Measurements from ENCODE around the gene TEX13B.
"Not testable (repeated sequence)": the region's sequence is repeated elsewhere in the genome, so short reads cannot be mapped to it uniquely, and the experiment has no call there.

Gene TEX13B, protein sequence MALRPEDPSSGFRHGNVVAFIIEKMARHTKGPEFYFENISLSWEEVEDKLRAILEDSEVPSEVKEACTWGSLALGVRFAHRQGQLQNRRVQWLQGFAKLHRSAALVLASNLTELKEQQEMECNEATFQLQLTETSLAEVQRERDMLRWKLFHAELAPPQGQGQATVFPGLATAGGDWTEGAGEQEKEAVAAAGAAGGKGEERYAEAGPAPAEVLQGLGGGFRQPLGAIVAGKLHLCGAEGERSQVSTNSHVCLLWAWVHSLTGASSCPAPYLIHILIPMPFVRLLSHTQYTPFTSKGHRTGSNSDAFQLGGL

GRCh38 chrX:107982356-107982755 is at the start of gene TEX13B:
TEX13B (minus strand) TSS chrX:107982370; CDS start chrX:107982127, 243 bp downstream.
- no peak for DNase-seq

- no peak for DNase-seq
Measured at GRCh38 chrX:108029928-108030711, 48.0 kb upstream of the TEX13B start.

DNA sequence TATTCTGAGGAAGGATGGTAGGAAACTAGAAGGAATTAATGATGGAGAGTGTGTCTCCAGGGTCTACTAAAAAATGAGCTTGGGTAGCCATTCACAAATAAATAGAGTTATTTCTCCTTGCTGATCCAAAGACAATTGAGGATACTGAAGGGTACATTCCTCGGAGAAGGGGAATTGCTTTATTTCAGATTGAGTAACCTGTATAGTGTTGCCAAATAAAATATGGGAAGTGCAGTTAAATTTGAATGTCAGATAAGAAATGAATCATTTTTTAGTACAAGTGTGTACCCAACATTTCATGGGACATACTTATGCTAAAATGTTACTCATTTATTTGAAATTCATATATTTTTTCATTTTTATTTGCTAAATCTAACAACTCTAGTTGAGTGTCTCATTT is 46.7 kb upstream of the TEX13B start:
- no peak for DNase-seq

DNA sequence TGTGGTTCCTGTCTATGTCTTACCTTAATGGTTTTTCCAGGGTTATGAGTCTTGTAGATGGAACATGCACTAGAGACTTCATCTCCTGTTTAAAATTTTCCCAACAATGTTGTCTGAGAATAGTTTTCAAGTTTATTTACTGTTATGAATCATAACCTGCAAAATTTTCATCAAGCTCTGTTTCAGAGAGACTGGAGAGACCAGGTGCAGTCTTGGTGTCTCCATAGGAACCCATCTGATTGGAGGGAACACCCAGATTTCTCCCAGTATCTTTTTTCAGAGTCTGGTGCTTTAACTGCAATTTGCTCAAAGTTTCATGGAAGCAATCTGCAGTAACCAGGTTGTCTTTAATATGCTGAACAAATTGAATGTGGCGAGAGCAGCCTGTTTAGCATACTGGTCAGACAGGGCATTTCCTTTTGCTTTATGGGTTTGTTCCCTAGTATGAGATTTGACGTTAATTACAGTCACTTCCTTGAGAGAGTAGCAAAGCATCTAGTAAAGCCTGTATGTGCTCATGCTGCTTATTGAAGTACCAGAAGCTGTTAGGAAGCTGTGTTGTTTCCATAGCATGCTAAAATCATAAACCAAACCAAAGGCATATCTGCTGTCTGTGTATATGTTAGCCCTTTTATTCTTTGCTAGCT is 43.9 kb upstream of the TEX13B start:
- no peak for DNase-seq

GRCh38 chrX:108025376-108025775 is 43.2 kb upstream of the TEX13B start:
- DNase-seq: no peak

- DNase-seq: no peak
Measured at GRCh38 chrX:108022491-108023089, 40.4 kb upstream of the TEX13B start.

- no peak for DNase-seq
Measured at GRCh38 chrX:108020631-108021030, 38.5 kb upstream of the TEX13B start.

GRCh38 chrX:108019382-108019875 is 37.3 kb upstream of the TEX13B start:
- no peak for DNase-seq

DNA sequence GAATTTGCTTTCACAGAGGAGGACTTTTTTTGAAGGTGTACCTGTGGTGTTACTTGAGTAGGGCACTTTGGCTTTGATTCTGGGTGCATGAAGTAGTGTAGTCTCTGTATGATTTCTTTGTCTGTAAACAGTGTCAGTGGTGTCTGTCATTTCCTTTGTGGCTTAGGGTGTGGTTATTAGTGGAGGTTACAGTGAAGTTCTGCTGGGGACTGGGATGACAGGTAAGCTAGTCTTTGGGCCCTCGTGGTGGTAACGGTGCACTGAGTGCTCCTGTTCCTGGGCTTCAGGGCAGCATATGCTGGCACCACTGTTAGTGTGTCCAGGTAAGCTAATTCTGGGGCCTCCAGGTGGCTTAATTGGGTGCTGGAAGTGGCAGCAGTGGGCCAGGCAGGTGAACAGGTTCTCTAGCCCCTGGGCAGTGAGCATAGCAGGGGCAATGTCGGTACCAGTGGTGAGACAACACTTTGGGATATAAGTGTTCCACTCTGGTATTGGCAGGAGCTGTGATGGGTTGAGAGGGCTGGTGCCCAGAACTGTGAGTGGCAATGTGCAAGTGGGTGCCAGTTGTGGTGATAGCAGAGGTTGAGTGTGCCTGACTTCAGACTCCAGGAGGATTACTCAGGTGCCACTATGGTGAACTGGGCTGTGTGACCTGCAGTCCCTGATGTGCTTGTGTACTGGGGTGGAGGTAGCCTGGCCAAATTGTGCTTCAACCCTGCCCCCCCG is 36.6 kb upstream of the TEX13B start:
- DNase-seq: no peak

DNA sequence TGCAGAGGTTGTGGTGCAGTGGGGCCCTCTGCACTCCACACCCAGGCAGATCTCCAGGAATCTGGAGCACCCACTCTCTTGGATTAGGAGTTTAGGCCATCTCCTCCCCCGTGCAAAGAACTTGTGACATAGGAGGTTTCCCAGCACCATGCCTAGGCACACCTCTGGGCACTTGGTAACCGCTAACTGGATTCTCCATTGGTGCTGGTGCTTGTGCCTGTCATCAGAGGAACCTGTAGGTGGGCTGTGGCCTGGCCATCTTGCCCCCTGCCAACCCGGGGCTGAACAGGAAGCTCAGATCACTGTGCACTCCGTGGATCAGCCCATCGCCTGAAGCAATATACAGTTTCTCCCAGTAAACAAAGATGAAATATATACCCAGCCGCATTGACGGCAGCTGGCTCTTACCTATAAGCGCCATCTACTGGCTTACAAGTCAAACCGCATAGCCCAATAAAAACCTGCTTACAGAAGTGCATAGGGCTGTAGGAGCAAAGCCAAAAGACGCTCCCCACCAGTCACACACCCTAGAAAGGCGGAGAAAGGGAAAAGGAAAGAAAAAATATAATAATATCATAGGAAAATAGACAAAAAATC is 19.1 kb upstream of the TEX13B start:
- DNase-seq: no peak

DNA sequence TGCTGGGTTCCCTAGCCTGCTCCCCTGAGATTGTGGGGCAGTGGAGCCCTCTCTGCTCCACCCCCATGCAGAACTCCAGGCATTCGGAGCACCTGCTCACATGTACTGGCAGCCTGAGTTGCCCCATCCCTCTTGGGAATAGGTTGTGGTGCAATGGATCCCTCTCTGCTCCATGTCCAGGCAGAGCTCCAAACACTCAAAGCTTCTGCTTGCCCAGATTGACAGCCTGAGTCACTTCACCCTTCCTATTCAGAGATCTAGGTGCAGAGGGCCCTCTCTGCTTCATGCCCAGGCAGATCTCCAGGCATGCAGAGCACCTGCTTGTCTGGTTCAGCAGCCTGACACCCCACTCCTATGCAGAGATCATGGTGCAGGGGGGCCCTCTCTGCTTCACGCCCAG is 18.6 kb upstream of the TEX13B start:
- DNase-seq: no peak

GRCh38 chrX:107996124-107996523 is 14.0 kb upstream of the TEX13B start:
- no peak for DNase-seq

DNA sequence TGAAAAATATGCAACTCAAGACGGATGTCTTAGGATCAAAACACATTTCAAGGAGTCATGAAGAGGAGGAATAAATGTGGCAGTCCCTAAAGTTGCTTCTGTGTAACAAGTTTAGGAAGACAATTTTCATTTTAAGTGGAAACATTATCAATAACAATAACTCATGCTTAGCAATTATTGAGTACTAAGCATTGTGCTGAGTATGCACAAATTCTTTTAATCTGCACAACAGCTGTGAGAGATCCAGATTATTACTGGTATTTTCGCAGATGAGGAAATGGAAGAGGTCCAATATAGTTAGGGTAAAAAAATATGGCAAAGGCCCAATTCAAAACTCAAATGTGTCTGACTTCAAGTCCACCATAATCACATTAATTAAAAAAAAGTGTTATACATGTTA is 2.9 kb upstream of the TEX13B start:
- no peak for DNase-seq

DNA sequence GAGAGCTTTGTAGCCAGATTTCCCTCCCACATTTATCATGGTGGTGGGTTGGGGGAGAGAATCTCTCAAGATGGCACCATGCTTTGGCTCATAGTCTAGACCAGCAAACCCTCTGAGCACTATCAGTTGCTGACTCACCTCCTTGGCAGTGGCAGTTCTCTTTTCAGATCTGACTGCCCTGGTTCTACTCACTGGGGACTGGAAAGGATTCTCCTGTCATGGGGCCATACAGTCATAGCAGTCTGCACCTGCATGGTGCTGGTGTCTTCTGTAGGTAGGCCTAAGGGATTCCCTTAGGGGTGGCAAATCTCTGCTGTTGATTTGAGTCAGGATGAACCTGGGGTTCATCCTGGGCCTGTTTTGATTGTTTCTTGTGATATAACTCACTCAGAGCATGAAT is 2.6 kb downstream of the TEX13B start:
- no peak for DNase-seq

DNA sequence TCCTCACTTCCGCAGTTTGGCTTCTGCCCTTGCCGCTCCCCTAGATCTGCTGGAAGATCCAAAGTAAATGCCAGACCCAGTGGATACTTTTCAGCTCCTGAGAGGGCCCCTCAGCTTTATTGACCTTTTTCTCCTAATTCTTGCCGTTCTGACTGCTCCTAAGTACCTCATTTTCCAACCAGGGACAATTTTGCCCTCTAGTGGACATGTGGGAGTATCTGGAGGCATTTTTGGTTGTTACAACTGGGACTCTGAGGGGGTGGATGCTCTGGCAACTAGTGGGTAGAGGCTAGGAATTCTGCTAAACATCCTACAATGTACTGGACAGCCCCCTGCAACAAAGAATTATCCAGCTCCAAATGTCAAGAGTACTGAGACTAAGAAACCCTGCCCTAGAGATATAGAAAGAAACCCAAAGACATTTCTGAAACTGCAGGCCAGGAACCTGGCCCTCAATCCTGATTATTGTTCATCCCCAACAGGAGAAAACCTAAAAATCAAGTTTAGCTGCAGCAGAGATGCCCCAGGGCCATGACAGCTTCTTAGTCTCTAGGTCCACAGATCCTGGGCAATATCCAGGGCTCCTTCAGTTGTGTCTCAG is 3.4 kb downstream of the TEX13B start:
- DNase-seq: no peak

DNA sequence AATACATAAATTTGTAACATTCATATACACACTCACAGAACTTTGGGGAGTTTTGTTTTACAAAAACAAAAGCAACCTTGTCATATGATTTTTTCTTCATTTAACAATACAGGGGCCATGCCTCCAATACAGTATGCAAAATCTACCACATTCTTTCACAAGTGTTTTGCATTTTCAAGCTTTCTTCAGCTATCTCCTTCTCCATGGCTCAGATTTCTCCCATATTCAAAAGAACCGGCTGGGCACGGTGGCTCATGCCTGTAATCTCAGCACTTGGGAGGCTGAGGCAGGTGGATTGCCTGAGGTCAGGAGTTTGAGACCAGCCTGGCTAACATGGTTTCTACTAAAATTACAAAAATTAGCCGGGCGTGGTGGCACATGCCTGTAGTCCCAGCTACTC is 4.1 kb downstream of the TEX13B start:
- DNase-seq: no peak

DNA sequence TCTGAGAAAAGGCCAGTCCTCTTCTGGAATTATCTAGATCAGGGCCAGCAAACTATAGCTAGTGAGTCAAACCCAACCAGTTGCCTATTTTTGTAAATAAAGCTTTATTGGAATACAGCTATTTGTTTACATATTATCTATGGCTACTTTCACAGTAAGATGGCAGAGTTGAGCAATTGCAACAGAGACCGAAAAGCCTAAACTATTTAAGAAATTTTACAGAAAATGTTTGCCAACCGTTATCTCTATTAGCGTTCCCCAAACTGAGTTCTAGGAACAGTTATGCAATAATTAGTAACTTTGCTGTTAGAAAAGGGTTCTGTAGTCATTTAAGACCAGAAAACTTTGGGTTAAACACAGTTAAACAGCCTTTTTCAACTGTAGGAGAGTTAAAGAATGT is 10.5 kb downstream of the TEX13B start:
- DNase-seq: no peak

- no peak for DNase-seq
Measured at GRCh38 chrX:107970073-107970472, 12.1 kb downstream of the TEX13B start.

GRCh38 chrX:107968623-107969022 is 13.5 kb downstream of the TEX13B start:
- no peak for DNase-seq

DNA sequence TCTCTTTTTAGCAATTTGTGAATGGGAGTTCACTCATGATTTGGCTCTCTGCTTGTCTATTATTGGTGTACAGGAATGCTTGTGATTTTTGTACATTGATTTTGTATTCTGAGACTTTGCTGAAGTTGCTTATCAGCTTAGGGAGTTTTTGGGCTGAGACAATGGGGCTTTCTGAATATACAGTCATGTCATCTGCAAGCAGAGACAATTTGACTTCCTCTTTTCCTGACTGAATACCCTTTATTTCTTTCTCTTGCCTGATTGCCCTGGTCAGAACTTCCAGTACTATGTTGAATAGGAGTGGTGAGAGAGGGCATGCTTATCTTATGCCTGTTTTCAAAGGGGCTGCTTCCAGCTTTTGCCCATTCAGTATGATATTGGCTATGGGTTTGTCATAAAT is 26.8 kb downstream of the TEX13B start:
- not testable (repeated sequence) for DNase-seq

All from amygdala (tissue), 56 donors.